Measurements from ENCODE around the gene FRMD3.
"Not testable (repeated sequence)": the region's sequence is repeated elsewhere in the genome, so short reads cannot be mapped to it uniquely, and the experiment has no call there.

The FRMD3 gene

DNA sequence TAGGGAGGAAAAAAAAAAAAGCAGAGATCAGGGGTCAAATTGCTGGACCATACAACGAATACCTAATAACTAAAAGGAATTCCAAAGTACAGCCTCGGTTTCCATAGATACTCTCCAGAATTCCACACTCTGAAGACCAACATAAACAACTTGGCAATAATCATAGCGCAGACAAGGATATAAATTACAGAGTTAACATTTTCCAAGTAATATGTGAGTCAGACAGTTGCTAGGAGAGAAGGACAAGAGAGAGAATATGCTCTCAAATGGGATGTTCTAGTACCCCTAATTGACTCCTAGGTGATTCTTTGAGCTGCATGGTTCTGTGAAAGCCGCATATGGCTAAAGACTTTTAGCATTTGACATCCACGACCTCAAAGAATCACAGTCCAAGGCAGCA, 165.2 kb downstream of the FRMD3 start:
- Mint-ChIP-seq H3K27me3 (ENCODE audit: low read depth, poor library complexity) (peaks cover 6% of the 10 kb centered on the region), H3K27ac (no peak overlapping the region), H3K4me1 (no peaks in the 10 kb centered on the region), H3K9me3 (no peaks in the 10 kb centered on the region), H3K36me3 (ENCODE audit: low read depth) (no peaks in the 10 kb centered on the region), H3K4me3 (no peak overlapping the region)
- DNase-seq: no peak
- TF ChIP-seq, protein P1, sequence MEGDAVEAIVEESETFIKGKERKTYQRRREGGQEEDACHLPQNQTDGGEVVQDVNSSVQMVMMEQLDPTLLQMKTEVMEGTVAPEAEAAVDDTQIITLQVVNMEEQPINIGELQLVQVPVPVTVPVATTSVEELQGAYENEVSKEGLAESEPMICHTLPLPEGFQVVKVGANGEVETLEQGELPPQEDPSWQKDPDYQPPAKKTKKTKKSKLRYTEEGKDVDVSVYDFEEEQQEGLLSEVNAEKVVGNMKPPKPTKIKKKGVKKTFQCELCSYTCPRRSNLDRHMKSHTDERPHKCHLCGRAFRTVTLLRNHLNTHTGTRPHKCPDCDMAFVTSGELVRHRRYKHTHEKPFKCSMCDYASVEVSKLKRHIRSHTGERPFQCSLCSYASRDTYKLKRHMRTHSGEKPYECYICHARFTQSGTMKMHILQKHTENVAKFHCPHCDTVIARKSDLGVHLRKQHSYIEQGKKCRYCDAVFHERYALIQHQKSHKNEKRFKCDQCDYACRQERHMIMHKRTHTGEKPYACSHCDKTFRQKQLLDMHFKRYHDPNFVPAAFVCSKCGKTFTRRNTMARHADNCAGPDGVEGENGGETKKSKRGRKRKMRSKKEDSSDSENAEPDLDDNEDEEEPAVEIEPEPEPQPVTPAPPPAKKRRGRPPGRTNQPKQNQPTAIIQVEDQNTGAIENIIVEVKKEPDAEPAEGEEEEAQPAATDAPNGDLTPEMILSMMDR (IDR thresholded peaks at IDR 0.05): no peak

DNA sequence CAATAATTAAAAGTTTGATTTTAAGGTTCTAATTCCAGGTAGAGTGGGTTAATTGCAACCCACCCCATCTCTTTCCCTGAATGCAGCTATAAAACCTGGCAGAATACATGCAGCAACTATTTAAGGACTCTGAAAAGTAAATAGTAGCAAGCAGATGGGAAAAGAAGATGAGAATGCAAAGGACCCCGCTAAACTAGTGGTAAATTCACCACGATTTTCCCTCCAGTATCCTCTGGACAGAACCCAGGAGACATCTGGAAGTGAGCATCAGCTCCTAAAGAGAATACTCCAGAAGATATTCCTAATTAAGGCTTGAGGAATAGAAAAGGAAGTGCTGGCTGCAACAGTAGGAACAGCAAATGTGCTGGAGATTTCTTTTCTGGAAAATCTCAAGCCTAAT, 170.9 kb downstream of the FRMD3 start:
- H3K4me3 Mint-ChIP-seq: no peak overlapping the region
- no peaks in the 10 kb centered on the region for H3K27me3 Mint-ChIP-seq (ENCODE audit: low read depth, poor library complexity)
- TF ChIP-seq, protein P1 (IDR thresholded peaks at IDR 0.05): no peak
- no peaks in the 10 kb centered on the region for H3K9me3 Mint-ChIP-seq
- H3K36me3 Mint-ChIP-seq (ENCODE audit: low read depth): no peaks in the 10 kb centered on the region
- H3K27ac Mint-ChIP-seq: no peak overlapping the region
- DNase-seq: no peak
- no peaks in the 10 kb centered on the region for H3K4me1 Mint-ChIP-seq

DNA sequence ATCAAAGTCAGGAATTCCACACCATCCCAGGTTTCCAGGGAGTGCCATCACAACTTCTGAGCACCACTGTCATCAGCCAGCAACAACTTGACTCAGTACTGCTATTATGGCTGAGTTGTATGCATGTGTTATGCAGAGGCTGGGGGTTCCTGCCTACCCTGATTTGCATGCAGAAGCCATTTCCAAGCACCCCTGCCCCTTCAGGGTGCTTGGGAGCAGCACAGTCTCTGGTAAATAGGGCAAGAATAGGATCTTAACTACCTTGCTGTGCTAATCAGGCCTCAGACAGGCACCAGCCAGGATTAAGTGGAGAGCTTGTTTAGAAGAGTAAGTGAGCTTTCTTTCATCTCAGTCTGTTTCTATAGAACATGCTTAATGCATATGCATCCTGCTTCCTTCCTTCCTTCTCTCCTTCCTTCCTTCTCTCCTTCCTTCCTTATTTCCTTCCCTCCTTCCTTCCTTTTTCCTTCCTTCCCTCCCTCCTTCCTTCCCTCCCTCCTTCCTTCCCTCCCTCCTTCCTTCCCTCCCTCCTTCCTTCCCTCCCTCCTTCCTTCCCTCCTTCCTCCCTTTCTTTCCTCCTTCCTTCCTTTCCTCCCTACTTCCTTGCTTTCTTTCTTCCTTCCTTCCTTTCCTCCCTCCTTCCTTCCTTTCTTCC, 175.7 kb downstream of the FRMD3 start:
- no peaks in the 10 kb centered on the region for H3K9me3 Mint-ChIP-seq
- H3K4me1 Mint-ChIP-seq: no peaks in the 10 kb centered on the region
- TF ChIP-seq, protein P1 (IDR thresholded peaks at IDR 0.05): no peak
- no peak overlapping the region for H3K27ac Mint-ChIP-seq
- H3K27me3 Mint-ChIP-seq (ENCODE audit: low read depth, poor library complexity): peaks cover 4% of the 10 kb centered on the region
- no peaks in the 10 kb centered on the region for H3K36me3 Mint-ChIP-seq (ENCODE audit: low read depth)
- no peak for DNase-seq
- no peak overlapping the region for H3K4me3 Mint-ChIP-seq

DNA sequence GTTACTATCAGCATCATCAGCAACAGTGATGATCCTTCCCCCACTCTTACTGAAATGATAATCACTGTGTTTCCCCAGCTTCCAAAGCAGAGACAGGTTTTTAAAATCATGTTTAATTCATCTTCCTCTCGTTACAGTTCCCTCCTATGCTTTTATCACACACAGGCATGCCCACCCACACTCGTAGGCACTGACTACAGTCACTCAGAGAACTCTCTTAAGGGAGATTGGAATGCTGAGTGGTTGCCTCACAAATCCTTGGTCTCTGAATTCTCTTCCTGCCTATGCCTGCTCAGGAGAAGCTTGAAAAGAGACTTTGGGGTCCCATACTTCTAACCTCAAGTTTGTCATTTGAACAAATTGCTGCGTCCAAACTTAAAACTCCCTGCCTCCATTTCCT, 179.2 kb downstream of the FRMD3 start:
- Mint-ChIP-seq H3K4me1 (no peaks in the 10 kb centered on the region), H3K4me3 (no peak overlapping the region), H3K36me3 (ENCODE audit: low read depth) (no peaks in the 10 kb centered on the region), H3K27me3 (ENCODE audit: low read depth, poor library complexity) (peaks cover 4% of the 10 kb centered on the region), H3K27ac (no peak overlapping the region), H3K9me3 (no peaks in the 10 kb centered on the region)
- DNase-seq: no peak
- TF ChIP-seq, protein P1 (IDR thresholded peaks at IDR 0.05): no peak

DNA sequence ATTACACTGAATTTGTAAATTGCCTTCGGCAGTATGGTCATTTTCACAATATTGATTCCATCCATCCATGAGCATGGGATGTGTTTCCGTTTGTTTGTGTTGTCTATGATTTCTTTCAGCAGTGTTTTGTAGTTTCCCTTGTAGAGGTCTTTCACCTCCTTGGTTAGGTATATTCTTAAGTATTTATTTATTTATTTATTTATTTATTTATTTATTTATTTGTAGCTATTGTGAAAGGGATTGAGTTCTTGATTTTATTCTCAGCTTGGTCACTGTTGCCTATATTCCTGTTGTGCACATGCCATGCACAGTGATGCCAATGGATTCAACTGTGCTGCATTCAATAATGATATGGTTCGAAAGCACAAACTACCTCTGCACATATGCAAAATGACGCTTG, 179.7 kb downstream of the FRMD3 start:
- DNase-seq; H3K36me3 Mint-ChIP-seq (ENCODE audit: low read depth): not testable (repeated sequence)

DNA sequence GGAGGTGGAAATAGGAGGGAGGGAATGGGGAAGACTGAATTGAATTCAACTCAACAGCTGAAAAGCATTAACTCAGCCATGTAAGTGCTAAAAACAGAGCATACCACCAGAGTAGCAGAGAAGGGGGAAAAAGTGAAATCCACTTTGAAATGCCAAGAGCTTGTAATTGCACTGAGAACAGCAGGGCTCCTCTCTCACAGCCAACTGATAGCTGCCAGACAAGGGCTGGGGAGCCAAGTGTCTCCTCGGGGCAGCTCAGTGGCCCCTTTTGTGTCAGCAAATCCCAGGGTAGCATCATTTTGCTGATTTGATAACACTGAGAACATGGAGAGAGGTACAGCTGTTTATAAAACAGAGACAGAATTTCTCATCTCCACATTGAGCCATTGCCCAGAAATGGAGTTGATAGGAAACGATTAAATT, 182.5 kb downstream of the FRMD3 start:
- no peak overlapping the region for H3K4me3 Mint-ChIP-seq
- no peaks in the 10 kb centered on the region for H3K9me3 Mint-ChIP-seq
- H3K36me3 Mint-ChIP-seq (ENCODE audit: low read depth): no peaks in the 10 kb centered on the region
- TF ChIP-seq, protein P1 (IDR thresholded peaks at IDR 0.05): no peak
- H3K4me1 Mint-ChIP-seq: no peaks in the 10 kb centered on the region
- no peak overlapping the region for H3K27ac Mint-ChIP-seq
- no peak for DNase-seq
- H3K27me3 Mint-ChIP-seq (ENCODE audit: low read depth, poor library complexity): no peaks in the 10 kb centered on the region

More for the DNA sequence above, 179.7 kb downstream of the FRMD3 start:
- not testable (repeated sequence) for H3K27me3 Mint-ChIP-seq (ENCODE audit: low read depth, poor library complexity); H3K9me3 Mint-ChIP-seq; H3K4me1 Mint-ChIP-seq; H3K27ac Mint-ChIP-seq; H3K4me3 Mint-ChIP-seq
